NB4 (cell line): ENCODE results near the gene KRT82.

ENCODE experiments used
- DNase-seq: peaks from one replicate; pipeline ENCODE4 v3.0.0; 2010; ENCODE audit warnings: low read depth
- H3K4me3 ChIP-seq: one replicate; pipeline ENCODE4 v1.5.1; 2011; ENCODE audit warnings: mild to moderate bottlenecking, low read depth, low read length, moderate library complexity
- MYC ChIP-seq: IDR thresholded peaks from 2 replicates; pipeline ENCODE4 v1.6.1; 2011; ENCODE audit warnings: low read depth, low read length
- POLR2A ChIP-seq: IDR thresholded peaks from 2 replicates; pipeline ENCODE4 v1.6.1; 2011; ENCODE audit warnings: mild to moderate bottlenecking; ENCODE audit not compliant: insufficient read length; ENCODE audit errors: extremely low read depth
- TF ChIP-seq, protein P1 (sequence below): IDR thresholded peaks from one replicate; pipeline ENCODE4 v1.5.1; 2012; ENCODE audit warnings: low read depth, low read length
- TF ChIP-seq, protein P2 (sequence below): IDR thresholded peaks from 2 replicates; pipeline ENCODE4 v1.6.1; 2011; ENCODE audit warnings: low read depth, low read length

Gene KRT82

DNA sequence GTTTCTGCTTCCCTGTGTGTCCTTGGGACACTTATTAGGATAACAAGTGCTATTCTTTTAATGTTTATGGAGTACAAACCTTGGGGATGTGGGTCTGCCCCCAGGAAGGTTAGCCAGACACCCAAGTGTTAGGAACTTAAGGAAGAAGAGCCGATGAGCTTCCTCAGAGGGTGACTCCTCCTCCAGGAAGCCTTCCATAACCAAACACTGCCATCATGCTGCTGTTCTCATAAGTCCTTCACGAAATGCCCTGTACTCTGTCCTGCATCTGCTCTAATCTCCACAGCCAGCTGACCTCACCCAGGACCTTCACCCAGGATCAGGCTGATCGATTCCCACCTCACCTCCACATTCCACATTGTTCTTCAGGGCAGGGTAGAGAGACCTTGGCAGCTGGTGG is 37.6 kb downstream of the KRT82 start:
- TF ChIP-seq, protein P1, sequence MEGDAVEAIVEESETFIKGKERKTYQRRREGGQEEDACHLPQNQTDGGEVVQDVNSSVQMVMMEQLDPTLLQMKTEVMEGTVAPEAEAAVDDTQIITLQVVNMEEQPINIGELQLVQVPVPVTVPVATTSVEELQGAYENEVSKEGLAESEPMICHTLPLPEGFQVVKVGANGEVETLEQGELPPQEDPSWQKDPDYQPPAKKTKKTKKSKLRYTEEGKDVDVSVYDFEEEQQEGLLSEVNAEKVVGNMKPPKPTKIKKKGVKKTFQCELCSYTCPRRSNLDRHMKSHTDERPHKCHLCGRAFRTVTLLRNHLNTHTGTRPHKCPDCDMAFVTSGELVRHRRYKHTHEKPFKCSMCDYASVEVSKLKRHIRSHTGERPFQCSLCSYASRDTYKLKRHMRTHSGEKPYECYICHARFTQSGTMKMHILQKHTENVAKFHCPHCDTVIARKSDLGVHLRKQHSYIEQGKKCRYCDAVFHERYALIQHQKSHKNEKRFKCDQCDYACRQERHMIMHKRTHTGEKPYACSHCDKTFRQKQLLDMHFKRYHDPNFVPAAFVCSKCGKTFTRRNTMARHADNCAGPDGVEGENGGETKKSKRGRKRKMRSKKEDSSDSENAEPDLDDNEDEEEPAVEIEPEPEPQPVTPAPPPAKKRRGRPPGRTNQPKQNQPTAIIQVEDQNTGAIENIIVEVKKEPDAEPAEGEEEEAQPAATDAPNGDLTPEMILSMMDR = no peak
- TF ChIP-seq, protein P2, sequence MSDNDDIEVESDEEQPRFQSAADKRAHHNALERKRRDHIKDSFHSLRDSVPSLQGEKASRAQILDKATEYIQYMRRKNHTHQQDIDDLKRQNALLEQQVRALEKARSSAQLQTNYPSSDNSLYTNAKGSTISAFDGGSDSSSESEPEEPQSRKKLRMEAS = no peak
- TF ChIP-seq POLR2A (no peak), MYC (no peak)
- DNase-seq = no peak
- no peak overlapping the region for H3K4me3 ChIP-seq

GRCh38 chr12:52367876-52368275 is 38.3 kb downstream of the KRT82 start:
- TF ChIP-seq, protein P2 = no peak
- TF ChIP-seq, protein P1 = no peak
- no peak for TF ChIP-seq MYC
- TF ChIP-seq POLR2A = no peak
- DNase-seq = no peak
- H3K4me3 ChIP-seq = no peak overlapping the region

DNA sequence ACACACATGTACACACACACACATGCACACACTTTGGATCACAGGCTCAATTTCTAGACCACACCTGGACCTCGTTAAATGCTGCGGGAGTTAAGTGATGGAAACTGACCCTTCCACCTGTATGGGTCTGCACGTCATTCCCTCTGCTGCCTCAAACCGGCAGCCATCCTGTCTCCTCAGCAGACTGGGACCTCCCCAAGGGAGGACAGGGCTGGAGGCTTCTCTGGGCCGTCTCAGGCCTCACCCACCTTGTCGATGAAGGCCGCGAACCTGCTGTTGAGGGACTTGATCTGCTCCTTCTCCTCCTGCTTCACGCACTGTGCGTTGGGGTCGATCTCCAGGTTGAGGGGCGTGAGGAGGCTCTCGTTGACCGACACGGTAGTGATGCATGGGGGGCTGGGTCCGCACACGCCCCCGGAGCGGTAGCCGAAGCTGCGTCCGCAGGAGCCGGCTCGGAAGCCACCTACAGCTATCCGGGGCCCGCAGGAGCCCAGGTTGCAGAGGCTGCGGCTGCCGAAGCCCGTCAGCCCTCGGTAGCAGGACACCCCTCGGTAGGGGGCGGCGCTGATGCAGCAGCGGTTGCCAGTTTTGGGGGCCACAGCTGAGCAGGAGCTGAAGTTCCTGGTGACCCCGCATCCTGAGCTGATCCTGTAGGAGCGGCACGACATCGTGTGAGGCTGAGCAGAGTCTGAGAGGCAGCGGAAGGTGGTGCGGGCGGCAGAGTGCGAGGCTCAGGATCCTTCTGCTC is 39.2 kb downstream of the KRT82 start, which contains the start of gene KRT85:
KRT85 (minus strand) TSS at position 744 of the 748 bp plus-strand sequence; CDS start at position 668, 76 bp downstream.
- TF ChIP-seq, protein P2 = no peak
- TF ChIP-seq MYC (no peak), POLR2A (no peak)
- TF ChIP-seq, protein P1 = no peak
- no peak within 1 kb of the TSS for H3K4me3 ChIP-seq
- no peak for DNase-seq

DNA sequence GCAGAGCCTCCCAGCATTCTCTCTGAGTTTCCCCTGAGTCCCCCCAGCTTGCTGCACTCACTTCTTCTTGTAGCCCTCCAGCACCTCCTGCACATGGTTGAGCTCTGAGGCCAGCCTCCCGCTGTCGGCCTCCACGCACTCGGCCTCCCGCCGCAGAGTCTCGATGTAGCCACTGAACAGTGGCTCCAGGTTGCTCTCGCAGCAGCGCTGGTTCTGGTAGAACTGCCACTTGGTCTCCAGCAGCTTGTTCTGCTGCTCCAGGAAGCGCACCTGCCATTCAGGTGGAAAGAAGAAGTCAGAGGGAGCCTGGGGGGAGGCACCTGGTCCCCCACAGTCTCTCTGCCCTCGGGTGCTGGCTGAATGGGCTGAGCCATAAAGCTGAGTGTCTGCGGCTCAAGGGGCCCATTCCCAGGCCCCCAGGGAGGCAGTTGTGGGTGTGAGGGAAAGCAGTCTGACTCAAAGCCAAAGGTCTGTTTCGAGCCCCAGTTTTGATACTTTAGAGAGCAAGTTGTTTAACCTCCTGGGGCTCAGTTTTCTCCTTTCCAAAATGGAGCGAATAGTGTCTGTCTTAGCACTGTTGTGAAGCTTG is 41.1 kb downstream of the KRT82 start:
- TF ChIP-seq, protein P1 = no peak
- TF ChIP-seq MYC (no peak), POLR2A (no peak)
- TF ChIP-seq, protein P2 = no peak
- no peak overlapping the region for H3K4me3 ChIP-seq
- no peak for DNase-seq

- DNase-seq = no peak
- H3K4me3 ChIP-seq = no peak overlapping the region
- TF ChIP-seq, protein P1 = no peak
- TF ChIP-seq, protein P2 = no peak
- no peak for TF ChIP-seq MYC
- TF ChIP-seq POLR2A = no peak
These were observed 42.1 kb downstream of the KRT82 start for GRCh38 chr12:52364061-52364460.
